ENCODE results near the gene BAX.

DNA sequence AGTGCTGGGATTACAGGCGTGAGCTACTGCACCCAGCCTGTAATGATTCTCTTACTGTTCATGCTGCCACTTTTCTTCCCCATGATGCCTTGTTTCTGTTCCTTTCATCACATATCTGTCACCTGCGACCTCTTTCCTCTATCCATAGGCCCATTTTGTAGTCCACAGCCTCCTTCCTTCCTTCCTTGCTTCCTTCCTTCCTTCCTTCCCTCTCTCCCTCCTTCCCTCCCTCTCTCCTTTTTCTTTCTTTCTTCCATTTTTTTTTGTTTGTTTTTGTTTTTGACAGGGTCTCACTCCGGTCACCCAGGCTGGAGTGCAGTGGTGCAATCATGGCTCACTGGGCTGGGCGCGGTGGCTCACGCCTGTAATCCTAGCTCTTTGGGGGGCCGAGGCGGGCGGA is 34.2 kb downstream of the BAX start:
- TF ChIP-seq CTCF (IDR thresholded peaks at IDR 0.05) (no peak), POLR2A (IDR thresholded peaks at IDR 0.05) (no peak)
